B cell (primary cell): ENCODE results near the gene DVL1. TPM values are rescaled to one million over a fixed set of nuclear protein-coding genes. Genes with fewer than 3 reads are reported as not detected.

ENCODE experiments used
- ATAC-seq: fragments of 200-7000 bp; cut with Tn5 transposase; one replicate; pipeline ENCODE4 v1.10.0; 2021; ENCODE audit warnings: low read depth, mild to moderate bottlenecking, moderate number of reproducible peaks, moderate library complexity
- CTCF ChIA-PET: fragments of 350-600 bp; sonication (Branson Sonifier 250); formaldehyde crosslinking; loops from one replicate; lab custom pipeline; 2021; ENCODE audit warnings: antibody characterized with exemption, inconsistent platforms; lab: Charles Lee
- POLR2A ChIA-PET: fragments of 350-600 bp; sonication (Branson Sonifier 250); formaldehyde crosslinking; loops from one replicate; lab custom pipeline; 2021; ENCODE audit warnings: antibody characterized with exemption; lab: Charles Lee
- DNase-seq: peaks from one replicate; pipeline ENCODE4 v3.0.0; 2013
- H2AFZ ChIP-seq: 2 replicates; pipeline ENCODE4 v1.6.1; 2012; ENCODE audit warnings: mild to moderate bottlenecking, low read depth, low read length; ENCODE audit not compliant: insufficient read depth, poor library complexity, severe bottlenecking
- H3K27ac ChIP-seq, 2 donors: 1 replicate in 1 of 2; 2 replicates in 1 of 2; pipeline ENCODE4 v1.5.1; 2012 to 2013; ENCODE audit warnings: low read length in 2 of 2, mild to moderate bottlenecking in 2 of 2, moderate library complexity in 1 of 2
- H3K27me3 ChIP-seq, 4 experiments: fragments of 200-600 bp in 1 of 4; sonication (generic) in 1 of 4; replicated peaks in 1 of 4; 1 replicate in 2 of 4; 2 replicates in 2 of 4; pipeline versions ENCODE4 v1.6.1 to v1.7.0; 2013 to 2016; ENCODE audit warnings: low read length in 3 of 4, mild to moderate bottlenecking in 2 of 4, mixed read lengths in 1 of 4, moderate library complexity in 1 of 4; ENCODE audit not compliant: insufficient read depth in 4 of 4, control insufficient read depth in 3 of 4; ENCODE audit errors: control extremely low read depth in 1 of 4
- H3K36me3 ChIP-seq, 2 experiments: replicated peaks in 1 of 2; 1 replicate in 1 of 2; 2 replicates in 1 of 2; pipeline versions ENCODE4 v1.6.1 to v1.7.1; 2013; ENCODE audit warnings: low read length in 1 of 2; ENCODE audit not compliant: insufficient read depth in 2 of 2, control insufficient read depth in 1 of 2; ENCODE audit errors: control extremely low read depth in 1 of 2, extremely low read depth in 1 of 2
- H3K4me1 ChIP-seq, 2 donors: fragments of 200-600 bp in 1 of 2; sonication (generic) in 1 of 2; 1 replicate in 1 of 2; 2 replicates in 1 of 2; pipeline versions ENCODE4 v1.5.1 to v1.6.1; 2013 to 2017; ENCODE audit warnings: low read length in 2 of 2; ENCODE audit not compliant: control insufficient read depth in 2 of 2, insufficient read depth in 2 of 2
- H3K4me2 ChIP-seq: replicated peaks from 2 replicates; pipeline ENCODE3; 2012; ENCODE audit warnings: mild to moderate bottlenecking, low read depth, low read length; ENCODE audit not compliant: poor library complexity, severe bottlenecking
- H3K4me3 ChIP-seq, 5 experiments: fragments of 200-600 bp in 1 of 5; sonication (generic) in 1 of 5; 1 replicate in 3 of 5; 2 replicates in 2 of 5; pipeline versions ENCODE4 v1.5.1 to v1.7.0; 2011 to 2016; ENCODE audit warnings: low read length in 4 of 5, mild to moderate bottlenecking in 4 of 5, low read depth in 2 of 5, control low read depth in 1 of 5, moderate library complexity in 1 of 5; ENCODE audit not compliant: insufficient read depth in 1 of 5; ENCODE audit errors: control extremely low read depth in 1 of 5, extremely low read depth in 1 of 5
- H3K79me2 ChIP-seq: fragments of 200-600 bp; sonication (generic); one replicate; pipeline ENCODE4 v1.6.0; 2016; ENCODE audit warnings: low read length; ENCODE audit not compliant: control insufficient read depth, insufficient read depth
- H3K9ac ChIP-seq: fragments of 200-600 bp; sonication (generic); 2 replicates; pipeline ENCODE4 v1.6.1; 2017; ENCODE audit warnings: mild to moderate bottlenecking, low read length, moderate library complexity
- H3K9me3 ChIP-seq, 3 donors: one replicate each; pipeline versions ENCODE4 v1.6.1 to v1.7.1; 2013; ENCODE audit warnings: low read length in 2 of 3; ENCODE audit not compliant: control insufficient read depth in 2 of 3, insufficient read depth in 1 of 3; ENCODE audit errors: control extremely low read depth in 1 of 3
- H4K20me1 ChIP-seq: 2 replicates; pipeline ENCODE4 v1.6.0; 2012; ENCODE audit warnings: mild to moderate bottlenecking, low read length; ENCODE audit not compliant: insufficient read depth, control insufficient read depth, poor library complexity, severe bottlenecking
- H3K27ac Mint-ChIP-seq: one replicate; pipeline ENCODE4 v1.8.0; 2021; ENCODE audit warnings: mixed read lengths
- H3K27me3 Mint-ChIP-seq: one replicate; pipeline ENCODE4 v1.8.0; 2021; ENCODE audit warnings: mixed read lengths
- H3K4me1 Mint-ChIP-seq: one replicate; pipeline ENCODE4 v1.8.0; 2021; ENCODE audit warnings: mixed read lengths
- H3K4me3 Mint-ChIP-seq: one replicate; pipeline ENCODE4 v1.8.0; 2021; ENCODE audit warnings: mixed read lengths
- H3K9me3 Mint-ChIP-seq: one replicate; pipeline ENCODE4 v1.8.0; 2022; ENCODE audit warnings: mixed read lengths; ENCODE audit not compliant: insufficient read depth
- CTCF ChIP-seq: fragments of 200-600 bp; IDR thresholded peaks from one replicate; pipeline ENCODE4 v1.8.0; 2022; ENCODE audit warnings: antibody characterized with exemption, mild to moderate bottlenecking
- EZH2 ChIP-seq: IDR thresholded peaks from 2 replicates; pipeline ENCODE4 v1.6.1; 2012; ENCODE audit warnings: borderline replicate concordance, low read depth, mild to moderate bottlenecking, moderate library complexity, low read length; ENCODE audit not compliant: insufficient read depth, poor library complexity, severe bottlenecking
- WGBS: methylation state at CpG from one replicate; pipeline ENCODE4 v1.1.5; 2013; ENCODE audit warnings: missing lambda C conversion rate; ENCODE audit not compliant: insufficient coverage; 5-methylcytosine and 5-hydroxymethylcytosine counted together
- intact Hi-C: fragments of 100-400 bp; cut with micrococcal nuclease; formaldehyde crosslinking; loops from one replicate; pipeline ENCODE4 v1.10.0; 2022
- polyA plus RNA-seq: library from polyadenylated mRNA; depleted of rRNA; stranded (reverse); fragments of >200 nt; gene quantifications from 2 replicates; pipeline ENCODE4 v1.2.3, GENCODE V29; 2012
- total RNA-seq, 2 donors: library from RNA; stranded (reverse); fragments of 120-200 nt in 1 of 2; gene quantifications; 1 replicate in 1 of 2; 2 replicates in 1 of 2; pipeline versions ENCODE4 v1.2.3 to v1.2.4, GENCODE V29; 2013 to 2022

Gene DVL1
- total and polyA plus RNA-seq, 2 donors (not counting 1 experiment from before 2014, with no cell fraction given), result 46.1 to 53.5 TPM

GRCh38 chr1:1298861-1299685 lies 50.1 kb downstream of the DVL1 start:
- no peak overlapping the region for H3K27ac Mint-ChIP-seq
- DNase-seq (no peak), ATAC-seq (no peak)
- no peak for TF ChIP-seq EZH2
- no peak for TF ChIP-seq CTCF
- H3K9me3 Mint-ChIP-seq, result no peaks in the 10 kb centered on the region
- no peak overlapping the region for H3K9ac ChIP-seq
- no peaks in the 10 kb centered on the region for H3K27me3 Mint-ChIP-seq
- H3K9me3 ChIP-seq, result no peaks in the 10 kb centered on the region
- intact Hi-C loops, result no loop called here
- 87% methylated on average over 22 of the region's 30 CpGs for WGBS
- H4K20me1 ChIP-seq, result peaks cover 16% of the 10 kb centered on the region
- H3K27me3 ChIP-seq, result no peaks in the 10 kb centered on the region
- peaks cover 6% of the 10 kb centered on the region for H3K79me2 ChIP-seq
- no peak overlapping the region for H3K4me2 ChIP-seq
- H2AFZ ChIP-seq, result no peak overlapping the region
- CTCF ChIA-PET, result no interaction called here
- H3K4me3 Mint-ChIP-seq, result no peak overlapping the region
- POLR2A ChIA-PET, result no interaction called here
- H3K4me1 Mint-ChIP-seq, result peaks cover 6% of the 10 kb centered on the region
- peaks cover 0 to 6% of the 10 kb centered on the region in 2 donors for H3K4me1 ChIP-seq
- H3K36me3 ChIP-seq, result no peaks in the 10 kb centered on the region
- no peak overlapping the region for H3K4me3 ChIP-seq
- H3K27ac ChIP-seq, result no peak overlapping the region

GRCh38 chr1:1297802-1298424 lies 51.3 kb downstream of the DVL1 start:
- H3K27me3 ChIP-seq, result no peaks in the 10 kb centered on the region
- Mint-ChIP-seq H3K27me3 (no peaks in the 10 kb centered on the region), H3K9me3 (no peaks in the 10 kb centered on the region), H3K4me1 (no peaks in the 10 kb centered on the region), H3K27ac (no peak overlapping the region), H3K4me3 (no peak overlapping the region)
- H3K27ac ChIP-seq, result no peak overlapping the region
- peaks cover 16% of the 10 kb centered on the region for H4K20me1 ChIP-seq
- no peaks in the 10 kb centered on the region for H3K36me3 ChIP-seq
- H3K4me1 ChIP-seq, result no peaks in the 10 kb centered on the region
- no peaks in the 10 kb centered on the region for H3K9me3 ChIP-seq
- no peak overlapping the region for H2AFZ ChIP-seq
- intact Hi-C loops, result no loop called here
- no peak overlapping the region for H3K4me3 ChIP-seq
- ChIA-PET POLR2A (no interaction called here), CTCF (no interaction called here)
- WGBS, result 95% methylated on average over 29 of the region's 31 CpGs
- H3K4me2 ChIP-seq, result no peak overlapping the region
- ATAC-seq (no peak), DNase-seq (no peak)
- TF ChIP-seq EZH2 (no peak), CTCF (no peak)
- no peaks in the 10 kb centered on the region for H3K79me2 ChIP-seq
- H3K9ac ChIP-seq, result no peak overlapping the region
